GM18505 (cell line): ENCODE data around the gene DCDC1.

ENCODE experiments used
- ATAC-seq: cut with Tn5 transposase; IDR thresholded peaks from one replicate; pipeline ENCODE4 v1.9.1; 2021; ENCODE audit not compliant: unreplicated experiment
- POLR2A ChIP-seq: IDR thresholded peaks from 4 replicates; pipeline ENCODE4 v1.6.1; 2011; ENCODE audit warnings: borderline replicate concordance; ENCODE audit not compliant: insufficient read depth, insufficient read length; ENCODE audit errors: extremely low read depth

Gene DCDC1

DNA sequence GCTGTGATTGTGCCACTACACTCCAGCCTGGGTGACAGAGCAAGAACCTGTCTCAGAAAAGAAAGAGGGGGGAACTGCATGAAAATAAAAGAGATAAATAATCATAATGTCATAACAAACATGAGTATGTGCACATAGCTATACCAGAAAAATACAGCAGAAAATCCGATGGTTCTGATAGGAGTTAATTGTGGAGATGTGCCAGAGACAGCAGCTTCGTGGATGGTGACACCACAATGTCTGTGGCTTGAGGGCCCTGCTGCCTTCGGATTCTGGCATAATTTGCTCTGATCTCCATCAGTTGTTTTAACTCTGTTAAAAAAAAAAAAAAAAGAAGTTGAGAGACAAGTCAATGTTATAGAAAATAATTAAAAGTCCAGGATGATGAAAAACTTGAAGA lies 491.1 kb downstream of the DCDC1 start:
- no peak for TF ChIP-seq POLR2A
- no peak for ATAC-seq

DNA sequence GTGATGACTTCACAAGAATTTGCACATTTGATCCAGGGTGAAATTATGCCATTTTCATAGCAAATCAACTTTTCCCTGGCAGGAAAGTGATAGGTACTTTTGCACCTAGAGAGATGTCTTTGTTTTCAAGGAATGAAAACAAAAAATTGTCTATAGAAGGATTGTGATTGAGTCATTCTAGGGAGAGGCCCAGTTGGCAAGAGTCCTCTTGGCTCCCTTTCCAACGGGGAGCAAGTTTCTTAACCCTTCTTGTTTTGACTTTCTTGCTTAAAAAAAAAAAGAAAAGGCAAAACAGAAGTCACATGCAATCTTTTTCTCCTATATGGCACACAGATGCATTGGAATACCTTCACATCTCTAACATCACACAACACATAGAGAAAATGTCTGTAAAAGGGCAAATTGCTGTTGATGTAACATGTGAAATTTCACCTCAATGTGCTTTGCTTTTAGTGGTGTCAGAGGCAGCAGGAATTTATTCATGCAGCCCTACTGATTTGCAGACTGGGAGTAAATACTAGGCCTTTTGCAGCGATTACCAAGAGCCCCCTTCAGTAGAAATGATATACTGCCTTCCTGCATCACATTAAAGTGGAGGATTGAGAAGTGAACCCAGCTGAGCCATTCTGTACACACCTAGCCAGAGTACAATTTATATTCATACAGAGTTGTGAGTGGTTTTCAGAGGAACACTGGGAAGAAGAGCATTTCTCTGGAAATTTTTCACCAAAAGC lies 492.7 kb downstream of the DCDC1 start:
- no peak for ATAC-seq
- TF ChIP-seq POLR2A = no peak

DNA sequence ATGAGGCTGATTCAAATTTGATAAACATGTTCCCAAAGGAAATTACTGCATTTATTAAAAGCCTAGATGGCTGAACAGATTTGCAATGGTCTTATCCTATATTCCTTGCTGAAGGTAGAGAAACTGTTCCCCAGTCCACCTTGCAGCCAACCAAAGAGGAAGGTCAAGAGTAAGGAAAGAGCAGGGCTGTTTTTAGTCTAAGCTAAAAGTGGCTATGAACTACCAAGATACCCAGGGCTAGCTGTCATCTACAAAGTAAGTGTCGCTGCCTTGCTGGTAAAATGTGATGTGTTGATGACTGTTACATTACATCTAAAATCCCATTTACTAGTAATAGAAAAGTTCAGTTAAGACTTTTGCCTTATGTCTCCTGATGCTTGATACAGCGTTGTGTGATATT lies 493.3 kb downstream of the DCDC1 start:
- no peak for ATAC-seq
- TF ChIP-seq POLR2A = no peak

DNA sequence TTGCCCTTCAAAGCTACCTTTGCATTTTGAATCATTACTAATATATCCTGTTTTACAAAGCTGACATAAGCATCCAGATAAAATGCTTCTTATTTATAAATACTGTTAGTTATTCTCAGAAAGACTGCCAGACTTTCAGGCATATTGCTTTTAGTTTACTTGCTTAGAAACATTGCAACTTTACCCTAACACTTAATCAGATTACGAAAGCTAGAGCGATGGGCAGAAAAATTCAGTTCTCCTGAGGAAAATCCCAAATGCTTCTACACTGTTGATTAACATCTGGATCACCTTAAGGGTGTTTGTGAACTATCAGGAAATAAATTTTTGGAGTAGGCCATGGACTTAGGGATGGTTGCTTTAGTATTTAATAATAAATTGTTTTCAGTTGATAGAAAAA lies 493.7 kb downstream of the DCDC1 start:
- TF ChIP-seq POLR2A = no peak
- no peak for ATAC-seq

DNA sequence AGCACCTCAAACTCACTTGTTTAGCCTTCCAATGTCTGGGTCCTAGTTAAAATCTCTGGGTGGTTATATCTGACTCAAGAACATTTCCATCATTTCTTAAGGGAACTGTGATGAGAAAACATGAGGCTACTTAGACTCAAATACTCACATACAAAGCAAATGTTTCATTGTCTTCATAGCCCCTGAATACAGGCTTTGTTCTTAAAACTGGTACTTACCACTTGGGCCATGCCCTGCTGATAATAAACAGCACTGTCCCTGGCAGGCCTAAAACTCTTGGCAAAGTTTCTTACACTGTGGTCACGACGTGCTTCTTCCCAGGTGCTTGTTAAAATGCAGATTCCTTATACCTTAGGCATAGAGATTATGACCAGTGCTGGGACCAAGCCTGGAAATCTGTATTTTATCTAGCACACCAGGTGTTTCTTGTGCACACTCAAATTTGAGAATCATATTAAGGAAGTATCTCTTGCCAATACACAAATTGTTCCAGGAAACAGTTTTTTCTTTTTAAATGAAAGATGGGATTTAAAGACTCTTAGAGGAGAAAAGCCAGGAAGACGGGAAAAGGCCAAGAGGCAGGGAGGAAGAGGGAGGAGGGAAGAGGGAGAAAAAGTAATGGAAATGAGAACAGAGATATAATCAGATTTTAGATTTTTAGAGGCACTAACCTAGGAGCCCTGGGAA lies 495.5 kb downstream of the DCDC1 start:
- TF ChIP-seq POLR2A = no peak
- no peak for ATAC-seq

DNA sequence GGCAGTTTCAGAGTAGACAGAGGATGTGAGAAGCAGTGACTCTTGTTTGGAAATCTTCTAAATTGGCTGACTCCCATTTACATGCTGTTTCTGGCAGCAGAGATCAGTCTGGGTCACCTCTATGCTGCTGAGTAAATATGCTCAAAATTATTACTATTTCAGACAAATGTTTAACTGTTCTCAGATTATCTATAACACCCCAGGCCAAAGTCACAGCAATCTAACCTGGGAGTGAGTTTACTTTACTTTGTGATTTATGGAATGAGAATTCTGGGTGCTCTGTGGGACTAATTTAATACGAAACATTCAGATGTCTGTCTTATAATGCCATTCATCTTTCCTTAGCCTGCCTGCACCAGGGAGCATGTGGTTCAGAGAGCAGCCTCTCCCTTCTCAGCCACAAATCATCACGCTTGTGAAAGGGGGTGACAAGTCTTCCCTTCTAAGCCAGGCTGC lies 500.9 kb downstream of the DCDC1 start:
- ATAC-seq = no peak
- no peak for TF ChIP-seq POLR2A

DNA sequence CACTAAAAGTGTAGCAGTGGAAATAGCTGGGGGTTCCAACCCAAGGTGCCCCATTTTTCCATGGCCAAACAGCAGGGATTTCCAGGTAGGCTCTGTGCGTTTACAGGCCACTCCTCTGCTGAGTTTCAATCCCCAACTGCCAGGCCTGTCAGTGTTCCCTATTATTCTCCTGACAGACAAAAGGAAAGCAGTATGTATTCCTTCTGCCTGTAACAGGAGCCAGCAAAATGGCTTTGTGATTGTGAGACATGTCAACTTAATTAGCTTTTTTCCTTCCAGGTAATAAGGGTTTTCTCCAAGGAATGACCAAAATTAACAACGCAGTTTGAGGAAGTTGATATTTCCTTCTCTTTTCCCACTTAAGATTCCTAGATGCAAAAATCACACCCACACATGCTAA lies 506.3 kb downstream of the DCDC1 start:
- TF ChIP-seq POLR2A = no peak

DNA sequence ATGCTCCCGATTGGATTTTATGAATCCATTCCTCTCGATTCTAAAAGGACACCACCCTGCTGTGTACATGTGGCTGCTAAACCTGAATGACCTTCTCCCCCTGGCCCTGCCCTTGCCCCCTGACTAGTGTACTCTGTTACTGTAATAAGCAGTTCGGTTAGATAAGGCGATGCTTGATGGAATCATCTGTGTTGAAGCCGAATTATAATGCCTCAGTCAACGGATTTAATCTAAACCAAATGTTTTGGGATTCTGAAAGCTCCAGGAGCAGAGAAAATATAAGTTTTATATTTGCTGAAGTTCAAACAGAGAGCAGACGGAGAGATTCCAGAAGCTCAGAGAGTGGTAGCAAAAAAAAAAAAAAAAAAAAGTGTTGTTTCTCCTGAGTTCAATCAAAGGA lies 508.0 kb downstream of the DCDC1 start:
- ATAC-seq = no peak
- TF ChIP-seq POLR2A = no peak

More for the DNA sequence above, 506.3 kb downstream of the DCDC1 start:
- no peak for ATAC-seq

DNA sequence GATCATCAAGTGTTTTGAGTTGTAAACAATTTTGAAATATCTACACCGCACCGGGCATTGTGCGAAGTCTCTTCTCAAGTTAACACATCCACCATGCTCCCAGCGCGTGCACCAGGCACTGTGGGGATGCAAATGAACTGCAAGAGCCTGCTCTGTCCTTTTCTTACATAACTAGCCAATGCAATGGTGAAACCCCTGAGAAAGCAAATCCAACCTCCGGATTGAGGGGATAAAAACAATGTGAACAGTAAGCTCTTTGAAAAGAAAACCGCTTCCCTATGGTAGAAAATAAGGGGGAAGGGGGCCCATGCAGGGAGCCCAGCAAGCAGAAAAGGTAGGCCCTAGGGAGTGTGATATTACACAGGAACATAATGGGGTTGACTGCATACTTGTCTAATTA lies 508.5 kb downstream of the DCDC1 start:
- no peak for ATAC-seq
- no peak for TF ChIP-seq POLR2A

DNA sequence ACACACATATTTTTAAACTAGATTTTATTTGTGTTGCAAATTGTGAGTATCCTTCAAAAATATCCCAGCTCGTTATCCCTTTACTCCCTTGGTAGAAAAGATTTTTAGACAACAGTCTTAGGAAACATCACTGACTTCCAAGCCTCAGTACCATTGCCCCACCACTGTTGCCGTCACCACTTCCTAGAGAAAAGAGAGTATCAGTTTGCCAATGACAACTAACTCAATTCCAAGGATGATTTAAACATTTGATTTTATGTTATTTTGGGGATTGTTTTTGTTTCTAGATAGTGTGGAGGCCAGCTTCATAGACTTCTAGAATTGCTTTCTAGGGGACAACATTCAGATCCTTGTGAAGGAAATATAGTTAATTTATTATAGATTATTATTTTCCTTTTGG lies 509.4 kb downstream of the DCDC1 start:
- ATAC-seq = no peak
- no peak for TF ChIP-seq POLR2A

DNA sequence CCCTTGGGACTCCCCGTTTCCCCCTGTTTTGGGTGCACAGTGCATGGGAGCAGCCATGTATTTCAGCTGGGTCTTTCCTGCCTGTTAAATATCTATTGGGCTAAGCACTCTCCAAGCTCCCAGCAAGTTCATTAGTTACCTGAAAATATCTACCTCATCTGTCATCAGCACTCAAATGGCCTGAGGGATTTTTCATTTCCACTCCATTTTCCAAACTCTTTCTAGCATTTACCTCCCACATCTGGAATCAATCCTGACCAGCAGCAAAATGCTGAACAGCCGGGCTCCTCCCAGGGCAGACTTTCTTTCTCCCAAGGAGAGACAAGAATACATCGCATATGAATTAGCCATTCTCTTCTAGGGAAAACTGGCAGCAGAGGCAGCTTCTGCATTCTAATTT lies 509.9 kb downstream of the DCDC1 start:
- no peak for TF ChIP-seq POLR2A
- no peak for ATAC-seq

DNA sequence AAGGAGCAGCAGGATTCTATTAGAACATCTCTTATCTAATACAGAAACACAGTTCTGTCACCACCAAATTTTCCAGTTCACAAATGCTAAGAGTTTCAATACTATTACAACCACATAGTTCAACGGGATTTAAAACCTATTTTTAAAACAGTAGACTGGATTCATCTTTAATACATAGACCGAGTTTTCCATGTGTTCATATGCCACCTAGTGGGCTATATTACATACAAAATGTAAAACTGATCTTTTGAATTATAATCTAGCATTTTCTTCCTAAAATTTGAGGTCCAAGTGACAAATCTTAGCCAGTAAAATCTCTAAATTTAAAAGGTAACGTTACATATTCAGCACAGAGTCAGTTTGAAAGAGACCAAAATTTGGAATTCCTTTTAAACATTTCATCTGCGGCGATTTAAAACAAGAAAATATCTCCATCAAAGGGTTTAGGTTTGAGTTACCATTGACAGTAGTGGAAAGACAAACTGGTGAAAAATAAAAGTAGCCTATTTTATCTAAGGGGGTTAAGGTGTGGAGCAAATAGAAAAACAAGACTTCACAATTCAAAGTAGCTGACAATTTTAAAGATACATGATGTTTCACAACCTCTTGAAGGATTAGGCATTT lies 514.0 kb downstream of the DCDC1 start:
- no peak for ATAC-seq
- no peak for TF ChIP-seq POLR2A

DNA sequence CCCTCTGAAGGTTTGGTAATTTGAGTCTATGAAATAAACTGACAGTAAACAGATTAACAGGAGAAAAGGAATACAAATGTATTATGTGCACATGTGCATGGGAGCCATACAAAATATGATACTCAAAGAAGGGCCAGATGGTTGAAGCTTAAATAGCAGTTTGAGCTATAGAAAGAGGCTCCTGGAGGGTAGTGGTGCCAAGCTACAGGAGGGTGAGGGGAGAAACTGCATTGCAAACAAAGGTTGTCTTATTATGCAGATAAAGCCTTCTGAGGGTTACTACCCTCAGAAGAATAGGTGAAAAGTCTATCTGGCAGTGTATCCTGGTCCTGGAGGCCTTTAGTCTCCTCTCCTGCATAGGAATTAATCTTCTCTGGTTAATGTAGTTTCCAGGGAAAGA lies 516.1 kb downstream of the DCDC1 start:
- ATAC-seq = no peak
- no peak for TF ChIP-seq POLR2A

DNA sequence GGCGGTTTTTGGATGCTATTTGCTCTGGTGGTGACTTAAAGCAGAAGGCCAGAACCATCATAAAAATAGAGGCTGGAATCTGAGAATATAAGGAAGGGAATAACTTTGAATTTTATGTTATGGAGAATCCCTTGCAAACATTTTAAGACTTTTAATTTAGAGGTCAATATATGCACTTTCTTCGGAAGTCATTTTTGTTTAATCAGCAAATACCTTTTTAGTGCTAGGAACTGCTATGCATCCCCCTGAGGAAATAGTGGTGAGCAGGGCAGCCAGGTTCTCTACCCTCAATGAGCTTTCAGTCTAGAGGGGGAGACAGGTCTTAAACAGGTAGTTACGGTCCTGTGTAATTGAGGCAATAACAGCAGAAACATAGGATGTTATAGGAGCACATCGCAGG lies 516.9 kb downstream of the DCDC1 start:
- no peak for ATAC-seq
- no peak for TF ChIP-seq POLR2A
